HCT116 (cell line): Measurements from ENCODE around the gene LRP1.

Experiments
- POLR2A ChIP-seq: IDR thresholded peaks from 2 replicates; pipeline ENCODE4 v1.7.0; 2011; ENCODE audit warnings: borderline replicate concordance; ENCODE audit not compliant: insufficient read depth, insufficient read length; ENCODE audit errors: extremely low read depth
- TF ChIP-seq, protein P1 (sequence below), 3 experiments: fragments of 200-600 bp in 1 of 3; sonication (generic) in 1 of 3; IDR thresholded peaks in 2 of 3; conservative IDR thresholded peaks in 1 of 3; 2 replicates each; pipeline ENCODE4 v1.5.1; 2012 to 2017; ENCODE audit warnings: low read depth in 2 of 3, low read length in 2 of 3, antibody characterized with exemption in 1 of 3, borderline replicate concordance in 1 of 3, control low read depth in 1 of 3, mild to moderate bottlenecking in 1 of 3, mixed read lengths in 1 of 3, mixed run types in 1 of 3, moderate library complexity in 1 of 3; ENCODE audit not compliant: insufficient read depth in 1 of 3
- TF ChIP-seq, protein P2 (sequence below): IDR thresholded peaks from 2 replicates; pipeline ENCODE4 v1.6.1; 2011; ENCODE audit warnings: mild to moderate bottlenecking, low read length, moderate library complexity; ENCODE audit not compliant: insufficient replicate concordance; ENCODE audit errors: extremely low read depth

DNA sequence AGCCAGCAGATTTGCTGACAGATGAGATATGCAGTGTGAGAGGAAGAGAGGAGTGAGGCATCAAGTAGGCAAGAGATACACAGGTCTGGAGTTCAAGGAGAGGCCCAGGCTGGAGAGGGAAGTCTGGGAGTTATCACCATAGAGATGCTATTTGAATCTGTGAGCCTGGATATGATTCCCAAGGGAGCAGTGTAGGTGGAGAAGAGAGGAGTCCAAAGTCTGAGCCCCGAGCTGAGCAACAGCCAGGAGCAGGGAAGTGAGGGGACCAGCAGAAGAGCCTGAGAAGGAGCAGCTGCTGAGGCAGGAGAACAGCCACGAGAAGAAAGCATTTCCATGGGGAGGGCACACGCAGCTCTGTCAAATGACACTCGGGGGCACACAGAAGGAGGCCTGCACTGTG lies 68.2 kb downstream of the LRP1 start:
- TF ChIP-seq, protein P1, sequence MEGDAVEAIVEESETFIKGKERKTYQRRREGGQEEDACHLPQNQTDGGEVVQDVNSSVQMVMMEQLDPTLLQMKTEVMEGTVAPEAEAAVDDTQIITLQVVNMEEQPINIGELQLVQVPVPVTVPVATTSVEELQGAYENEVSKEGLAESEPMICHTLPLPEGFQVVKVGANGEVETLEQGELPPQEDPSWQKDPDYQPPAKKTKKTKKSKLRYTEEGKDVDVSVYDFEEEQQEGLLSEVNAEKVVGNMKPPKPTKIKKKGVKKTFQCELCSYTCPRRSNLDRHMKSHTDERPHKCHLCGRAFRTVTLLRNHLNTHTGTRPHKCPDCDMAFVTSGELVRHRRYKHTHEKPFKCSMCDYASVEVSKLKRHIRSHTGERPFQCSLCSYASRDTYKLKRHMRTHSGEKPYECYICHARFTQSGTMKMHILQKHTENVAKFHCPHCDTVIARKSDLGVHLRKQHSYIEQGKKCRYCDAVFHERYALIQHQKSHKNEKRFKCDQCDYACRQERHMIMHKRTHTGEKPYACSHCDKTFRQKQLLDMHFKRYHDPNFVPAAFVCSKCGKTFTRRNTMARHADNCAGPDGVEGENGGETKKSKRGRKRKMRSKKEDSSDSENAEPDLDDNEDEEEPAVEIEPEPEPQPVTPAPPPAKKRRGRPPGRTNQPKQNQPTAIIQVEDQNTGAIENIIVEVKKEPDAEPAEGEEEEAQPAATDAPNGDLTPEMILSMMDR (IDR thresholded peaks at IDR 0.05 in 2 of 3, conservative IDR thresholded peaks at IDR 0.05 in 1 of 3; ENCODE audit: borderline replicate concordance in 1 of 3, insufficient read depth in 1 of 3, low read depth in 2 of 3, low read length in 2 of 3) = no peak
- TF ChIP-seq POLR2A = no peak
- TF ChIP-seq, protein P2, sequence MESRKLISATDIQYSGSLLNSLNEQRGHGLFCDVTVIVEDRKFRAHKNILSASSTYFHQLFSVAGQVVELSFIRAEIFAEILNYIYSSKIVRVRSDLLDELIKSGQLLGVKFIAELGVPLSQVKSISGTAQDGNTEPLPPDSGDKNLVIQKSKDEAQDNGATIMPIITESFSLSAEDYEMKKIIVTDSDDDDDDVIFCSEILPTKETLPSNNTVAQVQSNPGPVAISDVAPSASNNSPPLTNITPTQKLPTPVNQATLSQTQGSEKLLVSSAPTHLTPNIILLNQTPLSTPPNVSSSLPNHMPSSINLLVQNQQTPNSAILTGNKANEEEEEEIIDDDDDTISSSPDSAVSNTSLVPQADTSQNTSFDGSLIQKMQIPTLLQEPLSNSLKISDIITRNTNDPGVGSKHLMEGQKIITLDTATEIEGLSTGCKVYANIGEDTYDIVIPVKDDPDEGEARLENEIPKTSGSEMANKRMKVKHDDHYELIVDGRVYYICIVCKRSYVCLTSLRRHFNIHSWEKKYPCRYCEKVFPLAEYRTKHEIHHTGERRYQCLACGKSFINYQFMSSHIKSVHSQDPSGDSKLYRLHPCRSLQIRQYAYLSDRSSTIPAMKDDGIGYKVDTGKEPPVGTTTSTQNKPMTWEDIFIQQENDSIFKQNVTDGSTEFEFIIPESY = no peak
